OCI-M1 (cell line): ENCODE results near the gene TOLLIP.
"Not testable (repeated sequence)": the region's sequence is repeated elsewhere in the genome, so short reads cannot be mapped to it uniquely, and the experiment has no call there.

Experiments
- DNase-seq: peaks from one replicate; lab custom pipeline; 2025; lab: John Stamatoyannopoulos, UW

The TOLLIP gene

GRCh38 chr11:1245717-1246116, 63.7 kb downstream of the TOLLIP start:
- DNase-seq = not testable (repeated sequence)

GRCh38 chr11:1244557-1244956, 64.9 kb downstream of the TOLLIP start:
- not testable (repeated sequence) for DNase-seq

GRCh38 chr11:1243521-1243920, 65.9 kb downstream of the TOLLIP start:
- DNase-seq = not testable (repeated sequence)

GRCh38 chr11:1242751-1243150, 66.7 kb downstream of the TOLLIP start:
- DNase-seq = not testable (repeated sequence)

- no peak for DNase-seq
Measured at GRCh38 chr11:1242289-1242688, 67.1 kb downstream of the TOLLIP start.

- no peak for DNase-seq
Measured at GRCh38 chr11:1241706-1242105, 67.7 kb downstream of the TOLLIP start.

- no peak for DNase-seq
Measured at GRCh38 chr11:1240771-1241170, 68.7 kb downstream of the TOLLIP start.

GRCh38 chr11:1239596-1240205, 69.7 kb downstream of the TOLLIP start:
- DNase-seq = no peak

- DNase-seq = no peak
Measured at GRCh38 chr11:1238767-1239595, 70.5 kb downstream of the TOLLIP start.

GRCh38 chr11:1237851-1238250, 71.6 kb downstream of the TOLLIP start:
- DNase-seq = no peak

- no peak for DNase-seq
Measured at GRCh38 chr11:1237128-1237580, 72.3 kb downstream of the TOLLIP start.

- no peak for DNase-seq
Measured at GRCh38 chr11:1236316-1237127, 72.9 kb downstream of the TOLLIP start.

GRCh38 chr11:1235901-1236315, 73.5 kb downstream of the TOLLIP start:
- no peak for DNase-seq

- DNase-seq = no peak
Measured at GRCh38 chr11:1235306-1235900, 74.0 kb downstream of the TOLLIP start.

GRCh38 chr11:1234771-1235305, 74.6 kb downstream of the TOLLIP start:
- no peak for DNase-seq

- DNase-seq = no peak
Measured at GRCh38 chr11:1234054-1234720, 75.2 kb downstream of the TOLLIP start.

- no peak for DNase-seq
Measured at GRCh38 chr11:1233351-1234053, 75.9 kb downstream of the TOLLIP start.

- no peak for DNase-seq
Measured at GRCh38 chr11:1232883-1233321, 76.5 kb downstream of the TOLLIP start.

- DNase-seq = no peak
Measured at GRCh38 chr11:1232021-1232882, 77.2 kb downstream of the TOLLIP start.
